ENCODE measurements around the gene KIAA1755. TPM values are rescaled to one million over a fixed set of nuclear protein-coding genes. Genes with fewer than 3 reads are reported as not detected.

KIAA1755 gene, protein sequence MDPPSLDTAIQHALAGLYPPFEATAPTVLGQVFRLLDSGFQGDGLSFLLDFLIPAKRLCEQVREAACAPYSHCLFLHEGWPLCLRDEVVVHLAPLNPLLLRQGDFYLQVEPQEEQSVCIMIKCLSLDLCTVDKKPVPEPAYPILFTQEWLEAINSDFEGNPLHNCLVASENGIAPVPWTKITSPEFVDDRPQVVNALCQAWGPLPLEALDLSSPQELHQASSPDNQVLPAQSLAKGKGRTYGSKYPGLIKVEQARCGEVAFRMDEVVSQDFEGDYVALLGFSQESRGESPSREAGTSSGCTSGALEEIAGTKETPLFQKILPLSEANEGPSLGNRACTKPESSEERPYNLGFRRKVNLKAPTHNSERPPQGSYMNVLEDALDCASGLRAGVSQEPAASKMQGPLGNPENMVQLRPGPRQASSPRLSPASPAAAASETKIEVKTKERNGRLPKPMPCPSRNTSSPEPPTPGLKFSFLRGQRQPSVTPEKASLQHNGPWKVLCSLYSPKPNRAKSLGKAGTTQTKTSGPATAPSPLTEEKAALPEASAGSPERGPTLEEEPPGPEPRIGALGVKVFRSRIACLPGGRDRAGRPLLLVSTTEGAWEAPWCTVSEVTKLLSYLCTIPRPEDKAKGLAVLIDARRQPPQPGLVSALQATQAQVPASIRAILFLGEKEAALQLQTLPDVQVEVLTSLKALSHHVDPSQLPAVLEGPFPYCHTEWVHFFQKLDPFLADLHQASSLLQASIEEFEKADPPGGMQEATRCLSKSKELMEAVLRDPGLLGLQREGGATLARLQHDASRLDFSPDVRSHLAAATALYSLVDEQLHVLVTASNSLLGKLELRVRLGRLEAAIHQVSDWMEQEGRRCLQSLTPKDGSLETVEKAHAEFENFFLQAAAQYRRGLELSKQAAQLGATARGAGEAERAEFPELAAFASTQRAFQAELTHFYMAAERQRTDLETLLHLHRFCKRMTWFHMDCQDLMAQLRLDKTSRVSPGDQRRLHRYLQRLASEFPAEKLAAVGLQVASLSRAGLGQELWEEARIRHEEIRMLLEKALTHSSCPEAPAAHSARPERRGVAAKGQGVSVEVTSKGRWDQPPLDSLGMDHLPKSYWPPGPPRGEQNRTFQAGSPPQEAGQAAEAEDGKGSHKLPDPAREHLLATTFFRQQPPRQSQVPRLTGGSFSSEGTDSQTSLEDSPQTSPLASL
- polyA plus RNA-seq (ENCODE audit: insufficient read length in 3 of 3), result 1 to 10 TPM; 1.1 to 3.6 (median 2.9) TPM
- long read RNA-seq, donor 1, result 0 reads
- long read RNA-seq, donor 2, result 0 reads
- long read RNA-seq, donor 3, result 0 reads
- long read RNA-seq, donor 4, result 0 reads
- long read RNA-seq, donor 5, result 0 reads
- long read RNA-seq, donor 6, result 0 reads
- long read RNA-seq, donor 7, result 0 reads
- long read RNA-seq, donor 8, result 0 reads
- long read RNA-seq, donor 9, result 0 reads
- long read RNA-seq, donor 10, result 0 reads
- long read RNA-seq, donor 11, result 0 reads
- long read RNA-seq, donor 12, partial matches to known transcripts, result 0 of 1 reads
- long read RNA-seq, donor 12, other reads (novel, unspliced or antisense), result 0 of 1 reads
- long read RNA-seq, donor 13, result 0 reads
- long read RNA-seq, donor 14, result 0 reads
- long read RNA-seq, donor 15, result 0 reads
- long read RNA-seq, donor 16, result 0 reads

DNA sequence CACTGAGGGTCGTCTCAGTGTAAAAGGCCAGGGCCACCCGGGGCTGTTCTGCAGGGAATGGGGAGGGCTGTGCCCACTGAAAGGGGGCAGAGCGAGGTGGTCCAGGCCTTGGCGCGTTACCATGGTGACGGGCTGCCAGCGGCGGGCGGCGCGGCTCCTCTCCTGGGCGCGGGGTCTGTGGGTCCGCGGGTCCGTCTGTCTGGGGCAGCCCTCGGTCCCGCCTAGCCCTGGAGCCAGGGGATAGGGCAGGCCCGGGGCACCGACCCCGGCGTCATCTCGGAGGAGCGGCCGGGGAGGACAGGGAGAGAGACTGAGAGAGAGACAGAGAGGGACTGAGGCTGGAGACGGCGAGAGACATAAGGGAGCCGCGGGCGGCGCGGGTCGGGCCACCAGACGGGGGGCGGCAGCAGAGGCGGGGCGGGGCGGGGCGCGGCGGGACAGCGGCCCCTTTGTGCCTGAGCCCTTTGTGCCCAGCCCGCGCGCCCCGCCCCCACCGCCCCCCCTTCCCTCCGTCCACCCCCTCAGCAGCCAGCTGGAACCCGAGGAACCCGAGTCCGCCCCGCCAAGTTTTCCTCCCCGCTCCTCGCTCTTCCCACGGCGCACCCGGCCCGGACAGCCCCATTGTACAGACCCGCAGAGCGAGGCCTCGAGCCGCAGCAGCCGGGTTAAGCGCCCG, at the start of gene KIAA1755:
TSS of gene KIAA1755 (minus strand) at position 358 of the 676 bp plus-strand sequence. CDS start at position 123, 235 bp downstream.
- DNase-seq (ENCODE audit: extremely low read depth in 1 of 11, low read depth in 9 of 11, low spot score in 4 of 11), result no peak

DNA sequence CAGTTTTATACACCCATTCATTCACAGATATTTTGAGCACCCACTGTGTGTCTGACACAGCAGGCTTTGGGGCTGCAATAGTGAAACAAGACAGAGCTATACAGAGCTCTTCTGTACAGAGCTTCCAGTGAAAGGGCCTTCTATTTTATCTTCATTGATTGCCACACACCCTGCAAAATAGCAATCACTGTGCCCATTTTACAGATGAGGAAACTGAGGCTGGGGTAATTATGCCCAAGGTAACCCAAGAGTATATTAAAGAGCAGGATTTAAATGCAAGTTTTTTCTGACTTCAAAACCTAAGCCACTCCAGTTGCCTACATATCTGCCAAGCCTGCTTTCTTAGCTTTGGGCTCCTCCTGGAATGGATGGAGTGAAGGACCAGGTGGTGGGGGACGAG, 47.9 kb upstream of the KIAA1755 start:
- no peak for DNase-seq (ENCODE audit: extremely low read depth in 1 of 11, low read depth in 9 of 11, low spot score in 4 of 11)

DNA sequence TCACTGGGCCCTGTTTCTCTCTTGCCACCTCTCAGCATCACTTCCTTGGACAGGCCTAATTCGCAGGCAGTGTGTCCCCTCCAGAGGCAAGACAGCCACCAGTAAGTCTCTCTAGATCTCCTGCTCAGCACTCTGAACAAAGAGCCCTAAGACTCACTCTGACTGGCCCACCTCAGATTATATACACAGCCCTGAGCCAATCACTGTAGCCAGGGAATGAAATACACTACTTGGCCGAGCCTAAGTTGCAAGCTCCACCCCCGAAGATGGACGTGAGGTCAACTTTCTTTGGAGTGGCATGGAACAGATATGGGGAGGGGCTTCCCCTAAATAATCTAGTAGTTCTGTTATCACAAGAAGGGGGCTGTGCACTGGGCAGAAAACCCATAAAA, 47.5 kb upstream of the KIAA1755 start:
- no peak for DNase-seq (ENCODE audit: extremely low read depth in 1 of 11, low read depth in 9 of 11, low spot score in 4 of 11)

- no peak for DNase-seq (ENCODE audit: extremely low read depth in 1 of 11, low read depth in 9 of 11, low spot score in 4 of 11)
Observed at GRCh38 chr20:38307371-38308046, 47.0 kb upstream of the KIAA1755 start.

- no peak for DNase-seq (ENCODE audit: extremely low read depth in 1 of 11, low read depth in 9 of 11, low spot score in 4 of 11)
Observed at GRCh38 chr20:38306379-38306778, 45.8 kb upstream of the KIAA1755 start.

DNA sequence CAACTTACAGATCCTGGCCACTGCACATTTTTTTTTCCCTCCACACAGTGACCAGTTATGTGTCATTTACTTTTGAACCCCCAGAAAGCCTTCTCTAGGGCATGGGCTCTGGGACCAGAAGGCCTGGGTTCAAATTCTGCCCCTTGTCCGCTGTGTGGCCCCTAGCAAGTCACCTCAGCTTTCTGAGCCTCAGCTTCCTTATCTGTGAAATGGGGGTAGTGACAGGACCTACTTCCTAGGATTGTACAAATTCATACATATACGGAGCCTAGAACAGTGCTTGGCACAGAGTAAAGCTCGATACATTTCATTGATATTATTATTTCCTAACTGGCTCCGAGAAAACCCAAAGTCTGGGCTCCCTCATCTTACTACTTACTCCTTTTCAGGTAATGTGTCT, 45.0 kb upstream of the KIAA1755 start:
- no peak for DNase-seq (ENCODE audit: extremely low read depth in 1 of 11, low read depth in 9 of 11, low spot score in 4 of 11)

GRCh38 chr20:38304845-38305447, 44.4 kb upstream of the KIAA1755 start:
- DNase-seq (ENCODE audit: extremely low read depth in 1 of 11, low read depth in 9 of 11, low spot score in 4 of 11), result no peak

DNA sequence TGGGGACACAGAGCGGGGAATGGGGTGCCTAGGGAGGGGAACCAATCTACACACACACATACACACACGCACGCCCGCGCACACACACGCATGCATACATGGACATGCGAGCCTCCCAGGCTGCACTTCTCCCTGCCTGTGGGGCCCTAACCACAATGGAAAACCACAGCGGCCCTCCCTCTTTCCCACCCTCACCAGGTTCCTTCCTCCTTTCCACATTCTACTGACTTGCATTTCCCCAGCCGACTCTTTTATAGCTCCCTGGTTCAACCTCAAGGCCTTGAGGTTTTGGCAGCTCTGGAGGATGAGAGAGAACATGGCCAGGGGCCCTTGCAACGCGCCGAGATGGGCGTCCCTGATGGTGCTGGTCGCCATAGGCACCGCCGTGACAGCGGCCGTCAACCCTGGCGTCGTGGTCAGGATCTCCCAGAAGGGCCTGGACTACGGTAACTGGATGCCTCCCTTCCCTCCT, 43.4 kb upstream of the KIAA1755 start, which contains the start of gene BPI:
TSS of gene BPI (plus strand) at position 249 of the 472 bp plus-strand sequence. CDS start at position 317, 68 bp downstream.
- no peak for DNase-seq (ENCODE audit: extremely low read depth in 1 of 11, low read depth in 9 of 11, low spot score in 4 of 11)

DNA sequence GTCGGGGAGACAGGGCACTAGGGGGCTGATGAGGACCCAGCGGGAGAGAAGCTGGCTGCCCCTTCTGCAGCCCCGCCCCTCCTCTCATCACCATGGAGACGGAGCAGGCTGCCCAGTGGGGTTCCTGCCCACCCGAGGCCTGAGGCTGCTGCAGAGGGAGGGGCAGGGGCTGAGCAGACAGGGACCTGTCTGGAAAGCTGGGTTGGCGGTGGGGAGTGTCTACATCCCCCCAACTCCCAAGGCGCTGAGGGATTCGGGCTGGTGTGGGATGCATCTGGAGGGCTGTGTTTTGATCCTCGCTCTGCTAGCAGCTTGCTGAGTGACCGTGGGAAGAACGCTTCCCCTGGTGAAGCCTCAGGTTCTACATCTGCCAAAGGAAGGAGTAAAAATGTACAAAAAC, 42.3 kb upstream of the KIAA1755 start:
- no peak for DNase-seq (ENCODE audit: extremely low read depth in 1 of 11, low read depth in 9 of 11, low spot score in 4 of 11)

GRCh38 chr20:38301309-38301708, 40.8 kb upstream of the KIAA1755 start:
- DNase-seq (ENCODE audit: extremely low read depth in 1 of 11, low read depth in 9 of 11, low spot score in 4 of 11), result no peak

DNA sequence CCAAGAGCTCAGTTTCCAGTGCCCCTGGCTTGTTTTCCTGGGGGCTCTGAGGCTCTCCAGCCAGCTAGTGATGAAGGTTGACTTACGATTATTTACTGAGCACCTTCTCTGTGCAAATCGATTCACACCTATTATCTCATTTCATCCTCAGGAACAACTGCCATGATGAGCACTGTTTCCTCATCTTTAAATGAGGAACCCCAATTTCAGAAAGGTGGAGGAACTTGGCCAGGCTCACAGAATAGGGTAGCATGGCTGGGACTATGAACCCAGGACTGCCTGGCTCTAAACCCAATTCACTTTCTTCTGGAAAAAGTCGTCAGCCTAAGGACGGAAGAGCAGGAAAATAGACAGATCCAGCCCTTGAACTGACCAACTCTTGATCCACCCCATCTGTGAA, 39.9 kb upstream of the KIAA1755 start:
- no peak for DNase-seq (ENCODE audit: extremely low read depth in 1 of 11, low read depth in 9 of 11, low spot score in 4 of 11)

DNA sequence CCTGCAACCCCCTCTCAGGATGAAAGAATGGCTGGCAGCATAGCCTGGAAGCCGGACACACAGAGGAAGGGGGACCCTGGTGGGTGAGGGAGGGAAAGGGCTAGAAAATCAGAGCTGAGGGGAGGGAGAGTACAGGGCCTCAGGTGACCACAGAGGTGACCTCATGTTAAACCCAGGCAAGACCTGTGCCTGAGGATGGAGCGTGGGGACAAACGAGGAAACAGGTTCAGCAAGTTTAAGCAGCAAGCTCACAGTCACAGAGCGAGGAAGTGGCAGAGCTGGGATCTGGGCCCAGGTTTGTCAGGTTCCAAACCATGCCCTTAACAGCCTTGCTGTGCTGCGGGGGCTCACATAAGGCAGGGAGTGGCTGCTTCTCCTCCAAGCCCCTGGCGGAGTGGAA, 39.4 kb upstream of the KIAA1755 start:
- DNase-seq (ENCODE audit: extremely low read depth in 1 of 11, low read depth in 9 of 11, low spot score in 4 of 11), result no peak

DNA sequence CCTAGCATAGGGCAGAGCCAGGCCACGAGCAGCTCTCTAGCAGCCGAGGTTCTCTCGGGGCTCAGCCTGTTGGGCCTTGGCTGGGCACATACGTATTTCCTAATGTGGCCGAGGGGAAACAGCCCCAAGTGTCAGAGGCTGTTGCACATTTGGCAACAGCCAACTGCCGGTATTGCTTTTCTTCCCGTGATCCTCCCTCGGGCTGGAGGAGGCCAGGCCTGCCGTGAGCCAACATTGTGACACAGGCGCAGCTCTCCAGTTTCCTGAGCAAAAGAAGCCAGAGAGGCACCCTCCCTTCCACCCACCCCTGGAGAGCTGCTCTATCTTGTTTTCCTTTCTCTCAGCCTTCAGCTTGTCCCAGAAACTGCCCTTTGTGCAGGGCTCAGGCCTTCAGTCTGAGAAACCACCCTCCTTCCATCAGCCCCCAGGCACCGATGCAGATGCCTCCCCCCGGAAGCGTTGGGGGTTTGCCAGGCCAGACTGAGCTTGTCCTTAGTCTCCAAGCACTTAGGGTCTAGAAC, 38.3 kb upstream of the KIAA1755 start:
- peak in 4 of 11 donors; percentile 27 to 40 (median 35) for DNase-seq (ENCODE audit: extremely low read depth in 1 of 11, low read depth in 9 of 11, low spot score in 4 of 11)

GRCh38 chr20:38297916-38298674, 37.6 kb upstream of the KIAA1755 start:
- no peak for DNase-seq (ENCODE audit: extremely low read depth in 1 of 11, low read depth in 9 of 11, low spot score in 4 of 11)

DNA sequence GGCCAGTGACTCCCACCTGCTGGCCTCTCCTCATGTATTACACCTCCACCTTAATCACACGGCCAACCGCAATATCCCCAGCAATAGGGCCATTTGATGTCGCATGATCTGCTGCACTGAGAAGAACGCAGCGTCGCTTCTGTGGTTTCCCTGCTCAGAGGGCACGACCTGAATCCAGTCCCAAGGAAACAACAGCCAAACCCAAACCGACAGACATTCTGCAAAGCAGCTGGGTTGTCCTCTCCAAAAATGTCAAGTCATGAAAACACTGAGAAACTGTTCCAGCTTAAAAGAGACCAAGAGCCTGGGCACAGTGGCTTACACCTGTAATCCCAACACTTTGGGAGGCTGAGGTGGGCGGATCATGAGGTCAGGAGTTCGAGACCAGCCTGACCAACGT, 35.9 kb upstream of the KIAA1755 start:
- no peak for DNase-seq (ENCODE audit: extremely low read depth in 1 of 11, low read depth in 9 of 11, low spot score in 4 of 11)

GRCh38 chr20:38295811-38296210, 35.3 kb upstream of the KIAA1755 start:
- DNase-seq (ENCODE audit: extremely low read depth in 1 of 11, low read depth in 9 of 11, low spot score in 4 of 11), result no peak
